ENCODE results near the gene PIBF1.
A peak's percentile ranks its signal among the peaks of the same experiment; 100 is the strongest.

Gene PIBF1

DNA sequence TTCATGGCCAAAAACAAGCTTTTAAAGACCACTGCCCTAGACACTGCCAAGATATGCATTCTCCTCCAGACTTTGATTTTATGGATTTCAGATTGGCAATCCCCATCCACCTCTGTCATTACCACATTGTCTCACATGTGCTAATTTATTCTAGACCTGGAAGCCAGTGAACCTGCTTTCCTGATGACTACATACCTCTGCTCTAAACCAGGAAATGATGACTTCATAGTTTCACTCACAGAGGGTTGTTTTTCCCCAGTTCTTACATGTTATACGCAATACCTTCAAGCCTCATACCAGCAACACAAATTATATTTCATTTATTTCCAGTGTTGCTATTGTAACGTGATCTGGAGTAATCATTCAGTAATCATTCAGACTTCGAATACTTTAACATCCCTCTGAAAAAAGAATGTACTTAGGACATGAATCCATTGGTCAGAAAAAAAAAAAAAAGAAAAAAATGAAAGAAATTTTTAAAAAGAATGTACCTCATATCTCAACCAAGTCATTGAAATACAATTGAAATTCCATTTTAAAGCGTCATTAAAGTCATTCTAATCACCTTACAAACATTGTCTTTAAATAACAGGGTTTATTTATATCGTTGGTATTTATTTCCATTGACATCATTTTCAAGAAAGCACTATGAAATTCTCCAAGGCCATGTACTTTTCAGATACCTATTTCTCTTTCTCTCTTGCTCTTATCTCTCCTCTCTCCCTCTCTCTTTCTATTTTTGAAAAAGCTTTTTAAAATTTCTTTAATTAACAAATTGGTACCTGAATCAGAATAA, 243.5 kb downstream of the PIBF1 start:
- no peak overlapping the region for H3K4me3 ChIP-seq (replicated peaks; ENCODE audit: low read depth, low read length)
- DNase-seq (ENCODE audit: low read depth), result peak; percentile 51
- TF ChIP-seq, protein P1, sequence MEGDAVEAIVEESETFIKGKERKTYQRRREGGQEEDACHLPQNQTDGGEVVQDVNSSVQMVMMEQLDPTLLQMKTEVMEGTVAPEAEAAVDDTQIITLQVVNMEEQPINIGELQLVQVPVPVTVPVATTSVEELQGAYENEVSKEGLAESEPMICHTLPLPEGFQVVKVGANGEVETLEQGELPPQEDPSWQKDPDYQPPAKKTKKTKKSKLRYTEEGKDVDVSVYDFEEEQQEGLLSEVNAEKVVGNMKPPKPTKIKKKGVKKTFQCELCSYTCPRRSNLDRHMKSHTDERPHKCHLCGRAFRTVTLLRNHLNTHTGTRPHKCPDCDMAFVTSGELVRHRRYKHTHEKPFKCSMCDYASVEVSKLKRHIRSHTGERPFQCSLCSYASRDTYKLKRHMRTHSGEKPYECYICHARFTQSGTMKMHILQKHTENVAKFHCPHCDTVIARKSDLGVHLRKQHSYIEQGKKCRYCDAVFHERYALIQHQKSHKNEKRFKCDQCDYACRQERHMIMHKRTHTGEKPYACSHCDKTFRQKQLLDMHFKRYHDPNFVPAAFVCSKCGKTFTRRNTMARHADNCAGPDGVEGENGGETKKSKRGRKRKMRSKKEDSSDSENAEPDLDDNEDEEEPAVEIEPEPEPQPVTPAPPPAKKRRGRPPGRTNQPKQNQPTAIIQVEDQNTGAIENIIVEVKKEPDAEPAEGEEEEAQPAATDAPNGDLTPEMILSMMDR (IDR thresholded peaks at IDR 0.05; ENCODE audit: low read length, missing control alignments), result no peak

DNA sequence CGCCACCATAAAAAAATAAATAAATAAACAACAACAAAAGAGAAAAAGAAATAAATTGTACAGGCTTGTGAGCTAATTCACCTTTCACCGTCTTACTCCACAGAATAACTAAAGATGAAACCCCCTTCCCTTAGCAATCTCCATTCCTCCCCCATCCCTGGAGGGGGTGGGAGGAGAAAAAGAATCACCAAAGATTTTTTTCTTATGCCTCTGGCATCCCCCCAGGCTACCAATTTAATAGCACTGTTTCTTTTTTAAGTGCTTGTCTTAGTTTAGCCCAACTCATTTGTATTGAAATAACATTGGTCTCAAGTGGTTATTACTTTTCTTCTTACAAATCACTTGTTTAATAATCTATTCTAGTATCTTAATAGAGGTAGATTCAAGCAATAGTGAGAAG, 253.0 kb downstream of the PIBF1 start:
- TF ChIP-seq, protein P1 (IDR thresholded peaks at IDR 0.05; ENCODE audit: low read length, missing control alignments), result no peak
- no peak for DNase-seq (ENCODE audit: low read depth)
- H3K4me3 ChIP-seq (replicated peaks; ENCODE audit: low read depth, low read length), result no peak overlapping the region

DNA sequence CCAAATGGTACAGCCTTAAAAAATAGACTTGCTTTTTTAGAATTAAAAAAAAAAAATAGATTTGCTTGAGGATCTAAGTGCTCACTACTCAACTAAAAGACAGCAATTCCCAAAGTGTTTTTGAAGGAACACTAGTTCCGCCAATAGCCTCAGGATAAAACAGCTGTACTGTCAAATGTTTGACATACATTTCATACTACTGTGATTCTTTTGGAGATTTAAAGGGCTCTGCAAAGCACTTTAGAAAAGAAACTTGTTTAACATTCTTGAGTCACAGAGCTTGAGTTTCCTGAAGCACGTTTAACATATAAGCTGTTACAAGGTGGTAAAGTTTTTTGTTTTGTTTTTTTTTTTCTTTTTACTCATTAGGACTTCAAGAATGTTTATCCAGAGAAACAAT, 253.7 kb downstream of the PIBF1 start:
- no peak for DNase-seq (ENCODE audit: low read depth)
- TF ChIP-seq, protein P1 (IDR thresholded peaks at IDR 0.05; ENCODE audit: low read length, missing control alignments), result no peak
- no peak overlapping the region for H3K4me3 ChIP-seq (replicated peaks; ENCODE audit: low read depth, low read length)

DNA sequence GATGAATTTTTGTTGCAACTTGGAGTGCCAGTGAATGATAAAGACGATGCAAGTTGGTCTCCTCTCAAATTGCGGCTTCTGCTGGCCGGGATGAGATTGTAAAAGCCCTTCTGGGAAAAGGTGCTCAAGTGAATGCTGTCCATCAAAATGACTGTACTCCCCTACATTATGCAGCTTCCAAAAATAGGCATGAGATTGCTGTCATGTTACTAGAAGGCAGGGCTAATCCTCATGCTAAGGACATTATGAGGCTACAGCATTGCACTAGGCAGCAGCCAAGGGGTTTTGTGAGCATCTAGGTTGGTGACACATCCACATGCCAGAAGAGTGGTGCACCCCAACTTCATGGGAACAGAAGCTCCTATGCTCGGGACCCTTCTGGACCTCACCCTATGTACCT, 254.6 kb downstream of the PIBF1 start:
- TF ChIP-seq, protein P1 (IDR thresholded peaks at IDR 0.05; ENCODE audit: low read length, missing control alignments), result no peak

DNA sequence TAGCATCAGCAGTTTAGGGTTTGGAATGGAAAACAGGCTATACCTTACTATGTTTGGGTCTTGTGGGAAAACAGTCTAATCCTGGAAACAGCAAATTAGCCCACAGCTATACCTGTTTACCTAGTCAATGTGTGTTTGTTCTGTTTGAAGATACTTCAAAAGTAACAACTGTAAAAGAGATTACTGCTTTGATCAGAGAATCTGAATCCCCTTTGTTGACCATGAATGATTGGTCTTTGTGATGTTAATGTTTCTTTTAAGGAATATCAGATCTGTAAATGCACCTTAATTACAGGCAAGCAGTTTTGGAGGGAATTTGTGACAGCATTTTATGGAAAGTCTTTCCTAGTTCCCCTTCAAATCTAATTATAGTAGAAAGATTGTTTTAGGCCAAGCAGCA, 256.1 kb downstream of the PIBF1 start:
- no peak for DNase-seq (ENCODE audit: low read depth)
- TF ChIP-seq, protein P1 (IDR thresholded peaks at IDR 0.05; ENCODE audit: low read length, missing control alignments), result no peak
- H3K4me3 ChIP-seq (replicated peaks; ENCODE audit: low read depth, low read length), result no peak overlapping the region

More for the DNA sequence above, 254.6 kb downstream of the PIBF1 start:
- DNase-seq (ENCODE audit: low read depth), result no peak
- H3K4me3 ChIP-seq (replicated peaks; ENCODE audit: low read depth, low read length), result no peak overlapping the region

DNA sequence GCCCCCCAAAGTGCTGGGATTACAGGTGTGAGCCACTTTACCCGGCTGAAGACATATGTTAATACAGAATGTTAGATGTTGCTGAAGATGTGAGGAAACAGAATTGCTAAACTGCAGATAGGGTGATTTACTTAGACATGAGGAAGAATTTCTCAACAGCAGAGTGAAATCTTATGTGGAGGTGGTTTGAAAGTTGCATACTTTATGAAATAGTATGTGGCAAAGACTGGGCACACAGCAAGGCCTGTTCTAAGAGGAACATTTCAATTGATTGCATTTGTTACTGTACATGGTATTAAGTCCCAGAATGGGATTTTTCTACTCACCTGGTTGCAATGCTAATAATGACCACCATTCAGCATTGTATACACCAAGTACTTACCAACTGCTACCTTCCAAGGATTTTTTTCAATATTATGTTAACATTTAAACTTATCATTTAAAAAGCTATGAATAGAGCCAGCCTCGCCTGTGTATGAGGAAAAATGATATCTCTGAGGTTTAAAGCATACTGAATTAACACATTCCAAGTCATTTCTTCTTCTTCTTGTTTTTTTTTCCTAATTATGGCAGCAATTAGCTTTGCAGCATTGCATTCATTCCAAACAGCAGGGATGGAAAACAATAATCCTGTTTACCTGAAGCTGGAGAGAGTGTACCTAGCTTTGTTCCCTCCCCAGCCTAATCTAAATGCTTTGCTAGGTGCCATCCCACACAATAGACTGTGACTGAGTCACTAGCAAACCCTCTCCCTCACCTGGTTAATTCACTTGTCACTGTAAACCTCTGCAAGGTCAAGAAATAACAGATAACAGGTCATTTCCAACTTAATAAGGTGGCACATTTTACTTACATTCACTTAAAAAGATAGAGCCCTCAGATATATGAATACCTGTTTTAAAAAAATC, 257.5 kb downstream of the PIBF1 start:
- TF ChIP-seq, protein P1 (IDR thresholded peaks at IDR 0.05; ENCODE audit: low read length, missing control alignments), result no peak
- H3K4me3 ChIP-seq (replicated peaks; ENCODE audit: low read depth, low read length), result no peak overlapping the region
- DNase-seq (ENCODE audit: low read depth), result no peak

Data from fibroblast of pulmonary artery (primary cell).